Adrenal gland (tissue), 19 donors: ENCODE results near the gene COCH. TPM values are rescaled to one million over a fixed set of nuclear protein-coding genes. Genes with fewer than 3 reads are reported as not detected.

Experiments used
- DNase-seq, 7 donors: peaks; one replicate each; pipeline ENCODE4 v3.0.0-alpha.2; 2019 to 2020
- H3K27ac ChIP-seq, 5 donors: fragments of 200-600 bp; sonication (generic) in 4 of 5; 1 replicate in 3 of 5; 2 replicates in 2 of 5; pipeline versions ENCODE4 v1.5.1 to v1.8.0; 2016 to 2020; ENCODE audit warnings: mild to moderate bottlenecking in 1 of 5
- H3K27me3 ChIP-seq: fragments of 200-600 bp; 2 replicates; pipeline ENCODE4 v1.8.0; 2021
- H3K36me3 ChIP-seq, 2 donors: fragments of 200-600 bp; replicated peaks in 1 of 2; 1 replicate in 1 of 2; 2 replicates in 1 of 2; pipeline versions ENCODE4 v1.5.1 to v1.8.0; 2018 to 2022
- H3K4me1 ChIP-seq, 2 donors: fragments of 200-600 bp; replicated peaks in 1 of 2; 1 replicate in 1 of 2; 2 replicates in 1 of 2; pipeline versions ENCODE4 v1.5.1 to v1.8.0; 2018 to 2021
- H3K4me3 ChIP-seq, 4 donors: fragments of 200-600 bp; sonication (generic) in 3 of 4; one replicate each; pipeline ENCODE4 v1.5.1; 2016 to 2018
- H3K9me3 ChIP-seq, 3 donors: fragments of 200-600 bp; sonication (generic) in 1 of 3; replicated peaks in 1 of 3; 1 replicate in 2 of 3; 2 replicates in 1 of 3; pipeline versions ENCODE4 v1.5.1 to v1.8.0; 2016 to 2021
- CTCF ChIP-seq, 6 experiments: fragments of 450-650 bp in 4 of 6; fragments of 200-600 bp in 2 of 6; sonication (generic) in 1 of 6; IDR thresholded peaks; 1 replicate in 5 of 6; 2 replicates in 1 of 6; pipeline versions ENCODE4 v1.5.1 to v1.8.0; 2016 to 2021; ENCODE audit warnings: antibody characterized with exemption in 6 of 6, mild to moderate bottlenecking in 2 of 6, moderate library complexity in 1 of 6
- POLR2A ChIP-seq, 2 donors: fragments of 450-650 bp; IDR thresholded peaks; one replicate each; pipeline ENCODE4 v1.6.1; 2017; ENCODE audit warnings: antibody characterized with exemption in 2 of 2, mild to moderate bottlenecking in 2 of 2, moderate library complexity in 1 of 2
- WGBS, 4 donors: extraction: QIAGEN DNeasy Blood & Tissue Kit in 2 of 4; methylation state at CpG; one replicate each; pipeline versions ENCODE4 v1.1.5 to v1.1.7; 2013 to 2017; 5-methylcytosine and 5-hydroxymethylcytosine counted together
- intact Hi-C, 2 donors: fragments of 100-400 bp; cut with DNase I; formaldehyde crosslinking; loops; one replicate each; pipeline versions ENCODE4 v1.14.1 to v1.15.0; 2022 to 2023
- long read RNA-seq, 10 donors: library from polyadenylated mRNA in 3 of 10; unstranded in 2 of 10; stranded (forward) in 1 of 10; transcript quantifications; one replicate each; pipeline ENCODE4 v2.0.0 and lab custom pipeline, GENCODE V29; 2021 to 2026
- polyA plus RNA-seq, 3 donors: library from polyadenylated mRNA; stranded (reverse); fragments of 200-250 nt in 2 of 3; fragments of 350-450 nt in 1 of 3; fragmentation: Illumina TruSeq in 1 of 3; extraction: RNeasy Lipid Tissue Mini Kit (QIAGEN cat#74804) in 1 of 3; gene quantifications; one replicate each; pipeline ENCODE4 v1.2.3, GENCODE V29; 2013 to 2014
- total RNA-seq, 9 donors: library from RNA; depleted of rRNA in 4 of 9; stranded (reverse); fragments of >200 nt in 4 of 9; fragments of 120-200 nt in 1 of 9; fragmentation: NEBNext Ultra II Directional in 1 of 9; extraction: Animal tissue kit (Norgen Biotek cat#: 25700) in 1 of 9; gene quantifications; one replicate each; pipeline versions ENCODE4 v1.1.0 to v1.2.4, GENCODE V29; 2013 to 2023
- donor health status: healthy with polysubstance abuse.
- donor health status: Bipolar disorder and iron deficiency.
- donor health status: DM: yes; HTN: yes; CAD: no.
- donor health status: DM: no; HTN: no; CAD: no.
- donor health status: DM: no; HTN: no; CAD: no.
- donor health status: DM: yes; HTN: yes; CAD: no.

COCH gene
- 1 to 10 TPM in 7 of 9 donors, under 1 TPM in 2; 0.42 to 8.4 (median 4.2) TPM for total RNA-seq
- 1 to 10 TPM in 2 of 3 donors, under 1 TPM in 1; 0.71 to 3.2 (median 1.4) TPM for polyA plus RNA-seq
- long read RNA-seq, donor 1, partial matches to known transcripts = 0 of 1 reads
- long read RNA-seq, donor 1, other reads (novel, unspliced or antisense) = 0 of 1 reads
- long read RNA-seq, donor 2, partial matches to known transcripts = 5 of 5 reads
- long read RNA-seq, donor 2, other reads (novel, unspliced or antisense) = 0 of 5 reads
- long read RNA-seq, donor 3 = 0 reads
- long read RNA-seq, donor 4, partial matches to known transcripts = 1 of 45 reads
- long read RNA-seq, donor 4, other reads (novel, unspliced or antisense) = 44 of 45 reads
- long read RNA-seq, donor 5, partial matches to known transcripts = 0 of 13 reads
- long read RNA-seq, donor 5, other reads (novel, unspliced or antisense) = 13 of 13 reads
- long read RNA-seq, donor 6, partial matches to known transcripts = 0 of 7 reads
- long read RNA-seq, donor 6, other reads (novel, unspliced or antisense) = 7 of 7 reads
- long read RNA-seq, donor 7 = 0 reads
- long read RNA-seq, donor 8, partial matches to known transcripts = 6 of 6 reads
- long read RNA-seq, donor 8, other reads (novel, unspliced or antisense) = 0 of 6 reads
- long read RNA-seq, donor 9 = 0 reads
- long read RNA-seq, donor 10, partial matches to known transcripts = 0 of 2 reads
- long read RNA-seq, donor 10, other reads (novel, unspliced or antisense) = 0 of 2 reads

DNA sequence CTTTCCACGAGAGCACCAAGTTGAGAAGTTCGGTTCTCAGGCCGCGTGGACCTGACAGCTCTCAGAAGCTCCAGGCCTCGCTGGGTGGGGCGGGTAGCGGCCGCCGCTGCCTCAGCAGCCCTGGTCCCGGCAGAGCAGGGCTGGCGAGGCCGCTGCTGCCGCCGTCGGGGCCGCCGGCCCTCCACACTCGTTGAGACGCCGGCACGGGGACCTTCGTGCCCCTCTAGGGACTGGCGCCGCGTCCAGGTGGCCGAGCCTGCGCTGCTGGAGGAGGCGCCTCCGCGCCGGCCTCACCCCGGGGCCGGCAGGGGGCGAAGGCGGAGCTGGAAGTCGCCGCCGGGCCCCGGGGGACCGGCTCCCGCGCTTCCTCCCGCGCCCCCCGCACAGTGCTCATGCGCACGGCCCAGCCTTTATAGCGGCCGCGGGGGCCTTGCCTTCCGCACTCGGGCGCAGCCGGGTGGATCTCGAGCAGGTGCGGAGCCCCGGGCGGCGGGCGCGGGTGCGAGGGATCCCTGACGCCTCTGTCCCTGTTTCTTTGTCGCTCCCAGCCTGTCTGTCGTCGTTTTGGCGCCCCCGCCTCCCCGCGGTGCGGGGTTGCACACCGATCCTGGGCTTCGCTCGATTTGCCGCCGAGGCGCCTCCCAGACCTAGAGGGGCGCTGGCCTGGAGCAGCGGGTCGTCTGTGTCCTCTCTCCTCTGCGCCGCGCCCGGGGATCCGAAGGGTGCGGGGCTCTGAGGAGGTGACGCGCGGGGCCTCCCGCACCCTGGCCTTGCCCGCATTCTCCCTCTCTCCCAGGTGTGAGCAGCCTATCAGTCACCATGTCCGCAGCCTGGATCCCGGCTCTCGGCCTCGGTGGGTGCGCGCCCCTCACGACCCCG lies at the start of gene COCH:
Gene COCH, plus strand, starts transcription at position 440 of the 879 bp plus-strand sequence. Its CDS starts 380 bp downstream, at position 820.
- Histone ChIP-seq H3K27me3 (peaks cover 24% of the 10 kb centered on the region), H3K36me3 (no peaks in the 10 kb centered on the region), H3K27ac (no peak within 1 kb of the TSS), H3K4me3 (peak within 1 kb of the TSS in 3 of 4 donors; percentile 11 to 72 (median 33)), H3K4me1 (peaks cover 14 to 19% of the 10 kb centered on the region in 2 donors), H3K9me3 (no peaks in the 10 kb centered on the region)
- TF ChIP-seq CTCF (IDR thresholded peaks at IDR 0.05) (peak in 2 of 6 experiments; percentile 36 to 44), POLR2A (IDR thresholded peaks at IDR 0.05) (no peak)
- peak in 2 of 7 donors; percentile 14 to 17 for DNase-seq
- intact Hi-C loops = no loop called here
- 0 to 9% (median 6%) methylated on average over 8 to 99 of the region's 99 CpGs for WGBS, 4 donors

GRCh38 chr14:30826070-30826469 lies 48.3 kb upstream of the COCH start:
- TF ChIP-seq CTCF (IDR thresholded peaks at IDR 0.05) (no peak), POLR2A (IDR thresholded peaks at IDR 0.05) (no peak)
- intact Hi-C loops = no loop called here
- H3K36me3 ChIP-seq = no peaks in the 10 kb centered on the region
- no peak for DNase-seq
- H3K4me1 ChIP-seq = no peaks in the 10 kb centered on the region
- 95 to 100% (median 99%) methylated on average over 1 of the region's 1 CpG for WGBS, 4 donors
- no peak overlapping the region for H3K4me3 ChIP-seq
- peaks cover 0 to 10% (median 0%) of the 10 kb centered on the region in 3 donors for H3K9me3 ChIP-seq
- no peaks in the 10 kb centered on the region for H3K27me3 ChIP-seq
- no peak overlapping the region for H3K27ac ChIP-seq

GRCh38 chr14:30829853-30830252 lies 44.5 kb upstream of the COCH start:
- H3K27ac ChIP-seq = no peak overlapping the region
- H3K4me1 ChIP-seq = no peaks in the 10 kb centered on the region
- WGBS, 4 donors = 71 to 87% (median 79%) methylated on average over 4 of the region's 4 CpGs
- no peaks in the 10 kb centered on the region for H3K36me3 ChIP-seq
- no peak overlapping the region for H3K4me3 ChIP-seq
- peaks cover 0 to 10% (median 0%) of the 10 kb centered on the region in 3 donors for H3K9me3 ChIP-seq
- intact Hi-C loops = no loop called here
- no peak for TF ChIP-seq CTCF (IDR thresholded peaks at IDR 0.05)
- no peak for TF ChIP-seq POLR2A (IDR thresholded peaks at IDR 0.05)
- no peaks in the 10 kb centered on the region for H3K27me3 ChIP-seq
- no peak for DNase-seq

GRCh38 chr14:30834353-30834752 lies 40.0 kb upstream of the COCH start:
- Histone ChIP-seq H3K27ac (no peak overlapping the region), H3K27me3 (no peaks in the 10 kb centered on the region), H3K36me3 (no peaks in the 10 kb centered on the region), H3K4me1 (no peaks in the 10 kb centered on the region), H3K9me3 (no peaks in the 10 kb centered on the region), H3K4me3 (no peak overlapping the region)
- no peak for DNase-seq
- intact Hi-C loops = no loop called here
- TF ChIP-seq POLR2A (IDR thresholded peaks at IDR 0.05) (no peak), CTCF (IDR thresholded peaks at IDR 0.05) (no peak)
